NCI-H2171 treated with DMSO at 0.1 percent for 48 hours (cell line): Measurements from ENCODE around the gene DCUN1D2.
"Not testable (repeated sequence)": the region's sequence is repeated elsewhere in the genome, so short reads cannot be mapped to it uniquely, and the experiment has no call there.

Source experiments
- DNase-seq: peaks from one replicate; lab custom pipeline; 2025; lab: John Stamatoyannopoulos, UW

Gene DCUN1D2

DNA sequence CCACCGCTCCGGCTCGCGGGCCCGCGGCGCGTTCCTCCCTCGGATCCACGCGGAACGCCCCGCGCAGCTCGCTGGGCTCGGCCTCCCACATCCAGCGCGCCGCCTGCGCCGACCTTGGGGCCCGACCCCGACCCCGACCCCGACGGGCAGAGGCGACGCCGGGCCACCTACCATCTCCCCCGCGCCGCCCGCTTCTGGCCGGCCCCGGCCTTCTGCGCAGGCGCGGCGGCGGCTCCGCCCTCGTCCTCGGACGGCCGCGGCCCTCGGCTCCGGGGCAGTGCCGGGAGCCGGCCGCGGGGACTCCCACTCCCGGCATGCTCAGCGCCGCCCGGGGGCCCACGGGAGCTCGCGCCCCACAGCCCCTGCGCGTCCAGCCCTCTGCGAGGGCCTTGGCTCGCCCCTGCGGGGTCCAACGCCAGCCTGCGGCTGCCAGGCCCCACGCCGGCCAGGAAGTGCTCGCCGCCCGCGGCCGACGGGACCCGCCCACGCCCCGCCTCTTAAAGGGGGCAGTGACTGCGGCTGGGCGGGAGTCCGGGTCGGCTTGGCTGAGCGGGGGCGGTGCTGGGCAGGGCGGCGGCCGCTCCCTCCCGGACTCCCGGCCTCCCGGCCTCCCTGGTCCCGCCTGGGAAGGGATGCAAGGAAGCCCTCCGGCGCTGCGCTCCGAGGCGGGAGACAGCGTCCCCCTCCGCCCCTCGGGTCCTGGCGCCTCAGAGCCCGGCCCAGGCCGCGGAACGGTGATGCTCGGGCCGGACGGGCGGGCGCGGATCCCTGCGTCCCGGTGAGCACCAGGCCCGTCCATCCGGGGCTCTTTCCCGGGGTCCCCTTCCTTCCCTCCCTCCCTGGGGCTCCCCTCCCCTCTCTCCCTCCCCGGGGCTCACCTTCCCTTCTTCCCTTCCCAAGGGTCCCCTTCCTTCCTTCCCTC lies at the start of gene DCUN1D2:
Gene DCUN1D2 (minus strand): TSS at position 216 of the 922 bp plus-strand sequence. CDS start 42 bp downstream, at position 174.
- peak; percentile 74 for DNase-seq

- peak; percentile 38 for DNase-seq
Measured at GRCh38 chr13:113539822-113540221, 49.3 kb upstream of the DCUN1D2 start.

DNA sequence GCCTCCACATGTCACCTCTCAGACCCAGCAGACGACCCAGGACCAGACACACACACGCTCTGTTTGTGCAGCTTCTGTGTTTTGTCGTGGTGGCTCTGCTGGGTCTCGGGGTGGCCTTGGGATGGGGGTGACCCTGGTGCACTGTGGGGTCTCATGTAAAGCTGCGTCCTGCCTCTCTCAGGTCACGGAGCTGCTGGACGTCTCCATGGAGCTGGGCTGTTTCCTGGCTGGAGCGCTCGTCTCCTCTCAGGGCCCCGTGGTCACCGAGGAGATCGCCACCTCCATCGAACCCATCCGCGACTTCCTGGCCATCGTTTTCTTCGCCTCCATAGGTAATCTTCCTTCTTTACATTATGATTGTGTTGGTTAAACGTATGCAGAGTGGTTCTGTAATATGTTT lies 48.7 kb upstream of the DCUN1D2 start:
- DNase-seq: no peak

DNA sequence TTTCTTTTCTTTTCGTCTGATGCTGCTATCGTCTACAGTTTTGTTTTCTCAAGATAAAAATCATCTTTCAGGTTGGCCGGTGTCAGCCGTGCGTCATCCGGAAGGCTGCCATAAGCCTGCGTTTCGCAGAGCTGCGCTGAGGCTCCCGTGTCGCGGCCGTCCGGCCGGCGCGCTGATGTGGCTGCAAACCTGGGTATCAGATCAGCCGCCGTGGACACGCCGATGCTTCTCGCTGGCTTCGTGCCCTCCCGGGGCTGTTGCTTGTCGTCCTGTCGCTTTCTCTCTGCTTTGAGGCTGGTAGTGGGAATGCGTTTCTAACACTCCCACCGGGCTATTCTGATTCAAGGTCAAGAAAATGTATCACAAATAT lies 48.2 kb upstream of the DCUN1D2 start:
- DNase-seq: no peak

DNA sequence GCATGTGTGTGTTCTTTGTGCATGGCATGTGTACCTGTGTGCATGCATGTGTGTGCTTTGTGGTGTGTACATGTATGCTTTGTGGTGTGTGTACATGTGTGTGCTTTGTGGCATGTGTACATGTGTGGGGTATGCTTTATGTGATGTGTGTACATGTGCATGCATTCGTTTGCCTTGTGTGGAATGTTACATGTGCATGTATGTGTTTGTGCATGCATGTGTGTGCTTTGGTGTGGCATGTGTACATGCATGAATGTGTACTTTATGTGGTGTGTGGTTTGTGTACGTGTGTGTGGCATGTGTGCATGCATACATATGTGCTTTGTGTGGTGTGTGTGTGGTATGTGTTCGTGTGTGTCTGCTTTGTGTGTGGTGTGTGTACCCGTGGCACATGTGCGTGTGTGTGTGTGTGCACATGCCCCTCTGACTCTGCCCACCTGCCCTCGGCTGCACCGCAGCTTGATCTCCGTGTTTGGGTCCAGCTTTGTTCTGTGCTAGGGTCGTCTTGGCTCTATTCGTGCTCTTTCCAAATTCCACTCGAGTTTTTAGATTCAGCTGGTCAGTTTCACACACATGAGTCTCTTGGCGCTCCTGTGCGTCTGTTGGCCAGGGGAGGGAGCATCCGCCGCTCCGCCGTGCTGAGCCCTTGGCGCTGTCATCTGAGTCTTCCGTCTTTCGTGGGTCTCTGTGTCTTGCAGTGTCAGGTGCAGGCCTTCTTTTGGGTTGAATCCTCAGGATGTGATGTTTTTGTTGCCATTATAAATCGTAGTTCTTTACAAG lies 47.6 kb upstream of the DCUN1D2 start:
- no peak for DNase-seq

DNA sequence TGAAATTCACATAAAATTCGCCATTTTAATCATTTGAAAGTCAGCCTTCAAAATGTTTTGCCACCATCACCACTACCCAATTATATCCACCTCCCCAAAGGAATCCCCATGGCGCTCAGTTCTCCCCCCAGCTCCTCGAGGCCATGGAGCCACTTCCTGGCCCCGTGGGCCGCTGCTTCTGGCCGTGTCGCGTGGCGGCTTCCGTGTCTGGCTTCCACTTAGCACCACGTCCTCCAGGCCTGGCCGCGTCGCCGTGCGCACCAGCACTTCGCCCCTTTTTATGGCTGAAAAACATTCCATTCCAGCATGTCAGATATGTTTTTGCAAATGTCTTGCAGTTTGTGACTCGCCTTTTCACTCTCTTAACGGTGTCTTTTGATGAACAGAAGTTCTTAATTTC lies 46.7 kb upstream of the DCUN1D2 start:
- DNase-seq: no peak

DNA sequence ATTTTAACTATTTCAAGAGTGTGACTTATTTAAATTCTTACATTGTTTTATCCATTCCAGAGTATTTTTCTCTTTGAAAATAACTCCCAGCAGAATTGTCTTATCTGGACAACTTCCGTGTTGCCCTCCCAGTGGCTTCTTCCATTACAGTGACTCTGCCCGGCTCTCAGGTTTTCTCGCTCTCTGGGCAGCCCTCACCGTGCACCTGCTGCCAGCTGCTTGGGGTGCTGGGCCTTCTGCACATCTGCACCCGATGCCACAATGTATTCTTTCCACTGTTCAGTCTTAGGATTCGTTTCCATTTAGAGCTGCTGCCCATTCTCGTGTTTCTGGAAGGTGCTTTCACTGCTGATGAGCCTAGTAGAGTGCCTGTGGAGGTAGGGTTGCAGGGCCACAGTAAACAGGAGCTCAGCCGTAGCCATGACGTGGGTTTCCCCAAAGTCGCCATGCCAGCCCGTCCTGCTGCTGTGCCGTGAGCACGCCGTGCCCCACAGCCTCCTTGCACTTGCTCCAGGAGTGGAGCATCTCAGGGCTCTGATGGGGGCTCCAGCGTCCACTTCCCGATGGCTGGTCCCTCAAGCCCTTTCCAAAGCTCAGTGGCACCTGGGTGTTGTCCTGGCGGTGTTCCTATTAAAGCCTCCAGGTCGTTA lies 46.1 kb upstream of the DCUN1D2 start:
- no peak for DNase-seq

DNA sequence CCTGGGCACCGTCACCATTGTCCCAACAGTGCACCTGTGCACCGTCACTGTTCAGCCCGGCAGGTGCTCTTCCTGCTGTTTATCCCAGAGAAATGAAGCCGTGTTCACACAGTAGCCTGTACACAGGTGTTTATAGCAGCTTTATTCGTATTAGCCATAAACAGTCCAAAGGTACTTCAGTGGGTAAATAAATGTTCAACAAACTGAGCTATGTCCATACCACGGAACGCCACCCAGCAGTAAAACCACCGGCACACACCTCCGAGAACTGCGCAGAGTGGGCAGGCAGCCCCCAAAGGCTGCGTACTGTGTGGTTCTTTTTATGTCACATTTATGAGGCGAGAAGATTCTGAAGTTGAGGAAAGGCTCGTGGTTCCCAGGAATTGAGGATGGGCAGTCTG lies 44.9 kb upstream of the DCUN1D2 start:
- no peak for DNase-seq

DNA sequence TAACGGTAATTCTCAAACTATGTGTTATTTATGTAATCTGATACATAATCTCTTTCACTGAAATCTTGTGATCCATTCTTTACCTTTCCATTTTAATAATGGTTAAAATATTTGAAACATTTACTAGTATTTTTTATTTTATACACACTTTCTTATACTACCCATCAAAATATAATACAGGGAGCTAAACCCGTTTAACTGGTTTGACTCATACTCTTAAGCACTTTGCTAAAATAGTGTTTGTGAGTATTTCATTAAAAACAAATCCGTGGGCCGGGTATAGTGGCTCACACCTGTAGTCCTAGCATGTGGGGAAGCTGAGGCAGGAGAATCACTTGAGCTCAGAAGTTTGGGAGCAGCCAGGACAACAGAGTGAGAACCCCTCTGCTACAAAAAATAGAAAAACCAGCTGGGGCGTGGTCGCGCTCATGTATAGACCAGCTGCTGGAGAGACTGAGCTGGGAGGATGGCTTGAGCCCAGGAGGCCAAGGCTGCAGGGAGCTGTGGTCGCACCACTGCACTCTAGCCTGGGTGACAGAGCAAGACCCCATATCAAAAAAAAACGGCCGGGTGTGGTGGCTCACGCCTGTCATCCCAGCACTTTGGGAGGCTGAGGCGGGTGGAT lies 43.8 kb upstream of the DCUN1D2 start:
- DNase-seq: no peak

GRCh38 chr13:113533161-113533840 lies 42.8 kb upstream of the DCUN1D2 start:
- DNase-seq: no peak

DNA sequence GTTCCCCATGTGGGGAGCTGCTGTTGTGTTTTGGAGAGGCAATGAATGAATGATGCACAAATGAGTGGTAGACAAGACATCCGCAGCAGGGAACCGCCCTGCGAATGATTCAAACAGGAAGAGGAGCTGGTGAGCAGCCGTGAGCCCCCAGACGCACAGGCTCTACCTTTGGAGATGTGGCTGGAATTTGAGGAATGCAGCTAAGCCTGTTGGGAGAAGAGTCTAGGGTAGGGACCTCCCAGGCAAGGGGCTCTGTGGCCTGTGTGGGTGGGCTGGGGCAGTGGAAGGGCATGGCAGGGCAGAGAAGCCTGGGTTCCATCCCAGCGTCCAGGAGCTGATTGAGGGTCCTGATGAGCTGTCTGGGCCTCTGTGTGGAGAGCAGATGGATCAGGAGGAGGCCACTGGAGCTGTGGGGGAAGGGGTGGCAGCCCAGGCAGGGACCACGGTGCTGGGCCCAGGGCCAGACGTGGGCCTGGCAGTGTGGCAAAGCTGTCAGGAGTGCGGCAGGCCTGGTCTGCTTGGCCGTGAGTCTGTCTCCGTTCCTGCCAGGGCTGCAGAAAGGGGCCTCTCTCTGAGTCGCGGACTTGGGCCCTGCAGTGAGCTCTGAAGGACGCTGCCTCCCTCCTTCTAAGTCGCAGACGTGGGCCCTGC lies 41.8 kb upstream of the DCUN1D2 start:
- no peak for DNase-seq

GRCh38 chr13:113531041-113531873 lies 40.7 kb upstream of the DCUN1D2 start:
- DNase-seq: no peak

GRCh38 chr13:113528813-113529180 lies 38.3 kb upstream of the DCUN1D2 start:
- DNase-seq: no peak

DNA sequence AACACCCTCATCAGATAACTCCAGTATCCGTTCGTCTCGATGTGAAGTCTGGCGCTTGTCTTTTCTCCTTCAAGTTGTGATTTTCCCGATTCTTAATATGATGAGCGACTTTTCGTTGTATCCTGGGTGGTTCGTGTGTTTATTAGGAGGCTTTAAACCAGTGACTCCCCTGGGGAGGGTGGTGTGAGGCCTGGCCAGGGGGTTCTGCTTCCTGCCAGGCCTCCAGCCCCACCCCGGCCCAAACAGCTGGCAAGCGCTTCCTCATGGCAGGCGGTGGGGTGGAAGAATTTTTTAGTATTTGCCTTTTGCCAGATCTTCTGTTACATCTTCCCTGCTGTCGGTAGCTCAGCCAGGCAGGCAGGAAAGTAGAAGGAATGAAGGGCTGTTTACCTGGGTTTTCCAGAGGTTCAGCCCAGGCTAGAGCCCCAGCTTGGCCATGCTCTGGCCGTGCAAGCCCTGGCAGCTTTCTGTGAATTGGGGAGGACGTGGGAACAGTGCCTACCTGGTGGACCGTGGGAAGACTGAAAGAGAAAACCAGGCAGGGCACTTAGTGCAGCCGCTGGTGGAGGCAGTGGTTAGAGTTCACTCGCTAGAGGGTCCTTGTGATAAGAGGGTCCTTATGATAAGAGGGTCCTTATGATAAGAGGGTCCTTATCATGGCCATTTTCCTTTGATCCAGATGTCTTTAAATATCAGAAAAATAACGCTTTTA lies 37.7 kb upstream of the DCUN1D2 start:
- peak; percentile 4 for DNase-seq

DNA sequence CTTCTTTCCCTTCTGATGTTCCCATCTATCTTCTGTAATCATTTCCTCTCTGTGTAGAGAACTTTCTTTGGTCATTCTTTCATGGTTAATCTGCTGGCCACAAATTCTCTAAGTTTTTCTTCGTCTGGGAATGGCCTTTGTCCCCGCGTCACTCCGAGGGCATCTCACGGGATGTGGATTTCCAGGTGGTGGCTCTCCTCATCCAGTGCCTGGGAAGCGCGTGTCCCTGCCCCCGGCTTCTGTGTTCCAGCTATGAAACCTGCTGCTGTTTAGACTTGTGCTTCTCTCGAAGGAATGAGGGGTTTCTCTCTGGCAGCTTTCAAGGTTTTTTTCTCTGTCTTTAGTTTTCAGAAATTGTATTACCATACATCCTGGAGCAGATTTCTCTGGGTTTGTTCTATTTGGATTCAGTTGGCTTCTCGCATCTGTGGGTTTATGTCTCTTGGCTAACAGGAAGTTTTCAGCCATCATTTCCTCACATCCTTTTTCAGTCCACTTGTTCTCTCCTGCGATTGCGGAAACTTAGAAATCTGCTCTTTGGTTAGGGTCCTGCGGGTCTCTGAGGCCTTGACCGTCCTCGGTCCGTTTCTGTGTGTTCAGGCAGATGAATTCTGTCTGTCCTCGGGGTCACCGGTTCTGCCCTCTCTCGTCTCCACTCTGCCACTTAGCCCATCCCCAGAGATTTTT lies 36.9 kb upstream of the DCUN1D2 start:
- no peak for DNase-seq

- DNase-seq: no peak
Measured at GRCh38 chr13:113526466-113527220, 36.1 kb upstream of the DCUN1D2 start.

GRCh38 chr13:113522438-113522837 lies 31.9 kb upstream of the DCUN1D2 start:
- not testable (repeated sequence) for DNase-seq

- DNase-seq: no peak
Measured at GRCh38 chr13:113520571-113520970, 30.1 kb upstream of the DCUN1D2 start.
